Trophoblast cell (in vitro differentiated cells and primary cell): Measurements from ENCODE around the gene KRTAP10-8.
A peak's percentile ranks its signal among the peaks of the same experiment; 100 is the strongest.
"Not testable (repeated sequence)": the region's sequence is repeated elsewhere in the genome, so short reads cannot be mapped to it uniquely, and the experiment has no call there.

Experiments
- DNase-seq, 2 donors: peaks; one replicate each; pipeline ENCODE4 v3.0.0-alpha.2; 2016
- H2AFZ ChIP-seq: 2 replicates; pipeline ENCODE4 v1.6.1; 2013; ENCODE audit warnings: low read length, moderate library complexity, mild to moderate bottlenecking; ENCODE audit not compliant: insufficient read depth, poor library complexity
- H2AK5ac ChIP-seq: 2 replicates; pipeline ENCODE4 v1.6.1; 2013; ENCODE audit warnings: mild to moderate bottlenecking, low read length
- H2BK120ac ChIP-seq: 2 replicates; pipeline ENCODE4 v1.6.1; 2013; ENCODE audit warnings: low read length, mild to moderate bottlenecking, moderate library complexity; ENCODE audit not compliant: insufficient read depth, poor library complexity
- H2BK12ac ChIP-seq: 2 replicates; pipeline ENCODE4 v1.6.1; 2013; ENCODE audit warnings: mild to moderate bottlenecking, low read length, moderate library complexity
- H2BK5ac ChIP-seq: 2 replicates; pipeline ENCODE4 v1.6.1; 2013; ENCODE audit warnings: low read length, low read depth, moderate library complexity, mild to moderate bottlenecking; ENCODE audit not compliant: poor library complexity
- H3K14ac ChIP-seq: 2 replicates; pipeline ENCODE4 v1.6.1; 2013; ENCODE audit warnings: mild to moderate bottlenecking, low read length
- H3K18ac ChIP-seq: 2 replicates; pipeline ENCODE4 v1.6.1; 2013; ENCODE audit warnings: mild to moderate bottlenecking, low read length
- H3K23ac ChIP-seq: 2 replicates; pipeline ENCODE4 v1.6.1; 2013; ENCODE audit warnings: low read length
- H3K27ac ChIP-seq: 2 replicates; pipeline ENCODE4 v1.5.1; 2013; ENCODE audit warnings: low read depth, mild to moderate bottlenecking, inconsistent platforms, low read length, moderate library complexity
- H3K27me3 ChIP-seq: 2 replicates; pipeline ENCODE4 v1.6.1; 2013; ENCODE audit warnings: inconsistent platforms, mild to moderate bottlenecking, low read length, moderate library complexity; ENCODE audit not compliant: insufficient read depth
- H3K36me3 ChIP-seq, 2 experiments: 1 replicate in 1 of 2; 2 replicates in 1 of 2; pipeline ENCODE4 v1.6.1; 2013; ENCODE audit warnings: low read length in 2 of 2, mild to moderate bottlenecking in 2 of 2, moderate library complexity in 1 of 2; ENCODE audit not compliant: insufficient read depth in 2 of 2, control insufficient read depth in 1 of 2
- H3K4ac ChIP-seq: 2 replicates; pipeline ENCODE4 v1.6.1; 2013; ENCODE audit warnings: low read depth, mild to moderate bottlenecking, low read length, moderate library complexity
- H3K4me1 ChIP-seq, 2 experiments: 1 replicate in 1 of 2; 2 replicates in 1 of 2; pipeline ENCODE4 v1.6.1; 2013; ENCODE audit warnings: low read length in 2 of 2, mild to moderate bottlenecking in 2 of 2, moderate library complexity in 1 of 2; ENCODE audit not compliant: insufficient read depth in 2 of 2, control insufficient read depth in 1 of 2
- H3K4me2 ChIP-seq: 2 replicates; pipeline ENCODE4 v1.6.1; 2013; ENCODE audit warnings: inconsistent platforms, mild to moderate bottlenecking, low read length, moderate library complexity
- H3K4me3 ChIP-seq: 2 replicates; pipeline ENCODE4 v1.5.1; 2013; ENCODE audit warnings: mild to moderate bottlenecking, low read depth, low read length, inconsistent platforms
- H3K79me1 ChIP-seq: one replicate; pipeline ENCODE4 v1.6.1; 2013; ENCODE audit warnings: low read length
- H3K79me2 ChIP-seq: 2 replicates; pipeline ENCODE4 v1.6.1; 2013; ENCODE audit warnings: low read length, mild to moderate bottlenecking; ENCODE audit not compliant: control insufficient read depth, insufficient read depth, poor library complexity
- H3K9ac ChIP-seq: 2 replicates; pipeline ENCODE4 v1.6.1; 2013; ENCODE audit warnings: mild to moderate bottlenecking, low read length
- H3K9me3 ChIP-seq: 2 replicates; pipeline ENCODE4 v1.6.1; 2013; ENCODE audit warnings: low read depth, mild to moderate bottlenecking, control low read depth, inconsistent platforms, low read length; ENCODE audit not compliant: insufficient read depth
- H4K12ac ChIP-seq: 2 replicates; pipeline ENCODE4 v1.6.1; 2013; ENCODE audit warnings: low read depth, mild to moderate bottlenecking, low read length, moderate library complexity
- H4K8ac ChIP-seq: 2 replicates; pipeline ENCODE4 v1.6.1; 2013; ENCODE audit warnings: low read depth, mild to moderate bottlenecking, low read length, moderate library complexity
- H4K91ac ChIP-seq: one replicate; pipeline ENCODE4 v1.6.1; 2013; ENCODE audit warnings: low read depth, mild to moderate bottlenecking, low read length, moderate library complexity
- WGBS: extraction: QIAGEN DNeasy Blood & Tissue Kit; methylation state at CpG from one replicate; pipeline ENCODE4 v1.1.7; 2013; ENCODE audit warnings: missing lambda C conversion rate; ENCODE audit not compliant: insufficient read length, insufficient coverage; ENCODE audit errors: extremely low coverage; 5-methylcytosine and 5-hydroxymethylcytosine counted together

KRTAP10-8 gene

GRCh38 chr21:44657635-44658540 lies 46.0 kb downstream of the KRTAP10-8 start, which contains the start of gene KRTAP12-3:
TSS of gene KRTAP12-3 (plus strand) at chr21:44657932. CDS start at chr21:44657980, 48 bp downstream.
- no peak for DNase-seq
- Histone ChIP-seq H3K36me3 (no peaks in the 10 kb centered on the region), H3K27me3 (no peaks in the 10 kb centered on the region), H2BK120ac (no peak within 1 kb of the TSS), H3K79me2 (no peaks in the 10 kb centered on the region), H3K9ac (no peak within 1 kb of the TSS), H3K14ac (no peak within 1 kb of the TSS), H2BK12ac (no peak within 1 kb of the TSS), H3K18ac (no peak within 1 kb of the TSS), H3K27ac (no peak within 1 kb of the TSS), H4K91ac (no peak within 1 kb of the TSS), H3K9me3 (peaks cover 13% of the 10 kb centered on the region), H2AFZ (no peak within 1 kb of the TSS), H4K8ac (no peak within 1 kb of the TSS), H3K79me1 (no peaks in the 10 kb centered on the region), H3K4me2 (no peak within 1 kb of the TSS), H3K4me3 (peak within 1 kb of the TSS; percentile 47), H3K23ac (no peak within 1 kb of the TSS), H2AK5ac (no peak within 1 kb of the TSS), H4K12ac (no peak within 1 kb of the TSS), H2BK5ac (no peak within 1 kb of the TSS), H3K4ac (no peak within 1 kb of the TSS), H3K4me1 (peaks cover 2 to 7% of the 10 kb centered on the region in 2 experiments)
- WGBS: no CpG with 5 or more reads among the region's 26 CpGs

GRCh38 chr21:44658541-44658910 lies 46.6 kb downstream of the KRTAP10-8 start:
- Histone ChIP-seq H4K8ac (no peak overlapping the region), H3K18ac (no peak overlapping the region), H3K4me3 (no peak overlapping the region), H3K4me2 (no peak overlapping the region), H3K4ac (no peak overlapping the region), H3K9me3 (peaks cover 11% of the 10 kb centered on the region), H3K27ac (no peak overlapping the region), H2AFZ (no peak overlapping the region), H2BK12ac (no peak overlapping the region), H3K9ac (no peak overlapping the region), H2AK5ac (no peak overlapping the region), H3K23ac (no peak overlapping the region), H3K14ac (no peak overlapping the region), H2BK120ac (no peak overlapping the region), H3K27me3 (no peaks in the 10 kb centered on the region), H3K4me1 (peaks cover 2 to 7% of the 10 kb centered on the region in 2 experiments), H3K79me1 (no peaks in the 10 kb centered on the region), H4K12ac (no peak overlapping the region), H2BK5ac (no peak overlapping the region), H3K36me3 (no peaks in the 10 kb centered on the region), H3K79me2 (no peaks in the 10 kb centered on the region), H4K91ac (no peak overlapping the region)
- no CpG with 5 or more reads among the region's 5 CpGs for WGBS
- DNase-seq: no peak

- Histone ChIP-seq H3K27ac (no peak overlapping the region), H3K4me1 (peaks cover 2 to 7% of the 10 kb centered on the region in 2 experiments), H2AFZ (no peak overlapping the region), H4K12ac (no peak overlapping the region), H3K4ac (no peak overlapping the region), H2BK12ac (no peak overlapping the region), H3K9ac (no peak overlapping the region), H3K36me3 (no peaks in the 10 kb centered on the region), H3K4me3 (no peak overlapping the region), H3K14ac (no peak overlapping the region), H3K4me2 (no peak overlapping the region), H4K91ac (no peak overlapping the region), H4K8ac (peak overlapping the region; percentile 50), H3K79me2 (no peaks in the 10 kb centered on the region), H2BK120ac (peak overlapping the region; percentile 55), H2BK5ac (no peak overlapping the region), H3K9me3 (peaks cover 11% of the 10 kb centered on the region), H3K79me1 (no peaks in the 10 kb centered on the region), H3K27me3 (no peaks in the 10 kb centered on the region), H2AK5ac (no peak overlapping the region), H3K18ac (no peak overlapping the region), H3K23ac (no peak overlapping the region)
- WGBS: no CpG with 5 or more reads among the region's 11 CpGs
- DNase-seq: no peak
Measured at GRCh38 chr21:44658913-44659595, 47.2 kb downstream of the KRTAP10-8 start.

GRCh38 chr21:44661567-44661966 lies 49.7 kb downstream of the KRTAP10-8 start:
- H3K4ac ChIP-seq, H3K27me3 ChIP-seq, H3K4me1 ChIP-seq, H3K79me2 ChIP-seq, H2BK12ac ChIP-seq, H2AFZ ChIP-seq, H3K4me3 ChIP-seq, H3K79me1 ChIP-seq, H2BK5ac ChIP-seq, H3K9ac ChIP-seq, DNase-seq, H2AK5ac ChIP-seq, H4K12ac ChIP-seq, H3K27ac ChIP-seq, H3K36me3 ChIP-seq, H4K91ac ChIP-seq, H4K8ac ChIP-seq, H3K18ac ChIP-seq, H3K23ac ChIP-seq, H3K4me2 ChIP-seq, H2BK120ac ChIP-seq, H3K14ac ChIP-seq: not testable (repeated sequence)
- WGBS: no CpG with 5 or more reads among the region's 7 CpGs
- peaks cover 10% of the 10 kb centered on the region for H3K9me3 ChIP-seq
